OCI-LY7 (cell line): ENCODE measurements around the gene APOE. TPM values are rescaled to one million over a fixed set of nuclear protein-coding genes. Genes with fewer than 3 reads are reported as not detected.

Experiments used
- BruUV-seq: library from RNA; stranded (reverse); fragments of 400-500 nt; replicated peaks from 2 replicates; lab custom pipeline; 2021; lab: Mats Ljungman, UMichigan
- CTCF ChIA-PET: fragments of 300-600 bp; sonication (Branson Sonifier 250); formaldehyde crosslinking; loops from one replicate; lab custom pipeline; 2022; ENCODE audit warnings: antibody characterized with exemption; ENCODE audit not compliant: unreplicated experiment; lab: Charles Lee
- POLR2A ChIA-PET: fragments of 300-600 bp; sonication (Branson Sonifier 250); formaldehyde crosslinking; loops from one replicate; lab custom pipeline; 2022; ENCODE audit warnings: antibody characterized with exemption; lab: Charles Lee
- DNase-seq: peaks from one replicate; pipeline ENCODE4 v3.0.0-alpha.2; 2015; ENCODE audit warnings: low spot score
- H2AFZ ChIP-seq: fragments of 200-600 bp; sonication (generic), shearing (Covaris generic); 2 replicates; pipeline ENCODE4 v1.6.1; 2014; ENCODE audit warnings: mild to moderate bottlenecking, antibody characterized with exemption, low read length, moderate library complexity
- H3K27ac ChIP-seq: fragments of 200-600 bp; sonication (generic); 2 replicates; pipeline ENCODE4 v1.5.1; 2014; ENCODE audit warnings: mixed run types, low read depth, mild to moderate bottlenecking, moderate library complexity, low read length, inconsistent platforms; ENCODE audit not compliant: poor library complexity, severe bottlenecking
- H3K36me3 ChIP-seq: fragments of 200-600 bp; sonication (generic); 2 replicates; pipeline ENCODE4 v1.6.1; 2014; ENCODE audit warnings: mild to moderate bottlenecking, antibody characterized with exemption, low read length, moderate library complexity, mixed read lengths; ENCODE audit not compliant: insufficient read depth
- H3K4me1 ChIP-seq: fragments of 200-600 bp; sonication (generic); 2 replicates; pipeline ENCODE4 v1.5.1; 2014; ENCODE audit warnings: mild to moderate bottlenecking, low read length; ENCODE audit not compliant: insufficient read depth, poor library complexity, severe bottlenecking
- H3K4me2 ChIP-seq: fragments of 200-600 bp; sonication (generic); 2 replicates; pipeline ENCODE4 v1.6.1; 2014; ENCODE audit warnings: mild to moderate bottlenecking, low read length
- H3K4me3 ChIP-seq: fragments of 200-600 bp; sonication (generic); 2 replicates; pipeline ENCODE4 v1.5.1; 2014; ENCODE audit warnings: mild to moderate bottlenecking, low read depth, low read length; ENCODE audit not compliant: poor library complexity, severe bottlenecking
- H3K79me2 ChIP-seq: fragments of 200-600 bp; sonication (generic); 2 replicates; pipeline ENCODE4 v1.6.1; 2016; ENCODE audit warnings: low read depth, mild to moderate bottlenecking, low read length, moderate library complexity, mixed read lengths; ENCODE audit not compliant: insufficient read depth
- H3K9me2 ChIP-seq: fragments of 200-600 bp; sonication (generic); 2 replicates; pipeline ENCODE4 v1.6.1; 2016; ENCODE audit warnings: mild to moderate bottlenecking, low read length, mixed read lengths; ENCODE audit not compliant: insufficient read depth
- H3K9me3 ChIP-seq: fragments of 200-600 bp; sonication (generic); 2 replicates; pipeline ENCODE4 v1.6.1; 2014; ENCODE audit warnings: mild to moderate bottlenecking, mixed run types, low read length, mixed read lengths
- H4K20me1 ChIP-seq: fragments of 200-600 bp; sonication (generic); 2 replicates; pipeline ENCODE4 v1.6.1; 2014; ENCODE audit warnings: mild to moderate bottlenecking, antibody characterized with exemption, low read length, moderate library complexity, mixed read lengths; ENCODE audit not compliant: insufficient read depth
- CTCF ChIP-seq: fragments of 200-600 bp; sonication (generic); conservative IDR thresholded peaks from 2 replicates; pipeline ENCODE4 v1.5.1; 2014; ENCODE audit warnings: mild to moderate bottlenecking, antibody characterized with exemption, low read length, moderate library complexity, mixed read lengths
- EZH2phosphoT487 ChIP-seq: fragments of 200-600 bp; sonication (generic); IDR thresholded peaks from 2 replicates; pipeline ENCODE4 v1.6.1; 2018; ENCODE audit warnings: low read depth, borderline replicate concordance, mild to moderate bottlenecking, mixed run types, antibody characterized with exemption, low read length, moderate library complexity, mixed read lengths
- intact Hi-C: fragments of 100-400 bp; cut with micrococcal nuclease; formaldehyde crosslinking; loops from one replicate; pipeline ENCODE4 v1.10.0; 2022; ENCODE audit not compliant: unreplicated experiment
- total RNA-seq, 2 experiments: library from RNA; depleted of rRNA in 1 of 2; stranded (reverse); fragments of >200 nt in 1 of 2; shearing (Covaris generic) in 1 of 2; gene quantifications; 2 replicates each; pipeline ENCODE4 v1.2.3, GENCODE V29; 2014 to 2022

APOE gene
- total RNA-seq, 2 experiments from 2014 or later, result 1.8 to 2.1 TPM

DNA sequence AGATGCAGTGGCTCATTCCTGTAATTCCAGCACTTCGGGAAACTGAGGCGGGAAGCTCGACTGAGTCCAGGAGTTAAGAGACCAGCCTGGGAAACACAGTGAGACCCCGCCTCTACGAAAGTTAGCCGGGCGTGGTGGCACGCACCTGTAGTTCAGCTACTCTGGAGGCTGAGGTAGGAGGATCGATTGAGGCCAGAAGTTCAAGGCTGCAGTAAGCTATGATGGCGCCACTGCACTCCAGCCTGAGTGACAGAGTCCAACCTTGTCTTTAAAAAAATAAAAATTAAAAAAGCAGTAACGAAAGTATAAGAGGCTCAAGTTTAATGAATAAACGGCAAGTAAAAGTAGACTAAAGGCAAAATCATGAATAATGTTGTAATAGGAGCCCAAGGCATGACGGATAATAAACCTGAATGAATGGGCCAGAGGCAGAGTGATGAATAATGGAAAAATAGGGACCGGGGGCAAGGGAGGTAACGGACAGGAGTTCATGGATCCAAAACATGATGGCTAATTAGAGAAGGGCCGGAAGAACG lies 15.7 kb upstream of the APOE start:
- TF ChIP-seq EZH2phosphoT487 (no peak), CTCF (peak; percentile 35; the same call in 1 of the 2 replicates)
- Histone ChIP-seq H4K20me1 (peaks cover 11% of the 10 kb centered on the region), H3K9me2 (no peaks in the 10 kb centered on the region), H3K4me2 (peak overlapping the region; percentile 74), H3K4me3 (peak overlapping the region; percentile 66), H3K27ac (peak overlapping the region; percentile 90), H3K36me3 (peaks cover 33% of the 10 kb centered on the region), H3K4me1 (peaks cover 18% of the 10 kb centered on the region), H3K79me2 (peaks cover 29% of the 10 kb centered on the region), H3K9me3 (no peaks in the 10 kb centered on the region), H2AFZ (peak overlapping the region; percentile 82)
- POLR2A ChIA-PET, result interaction anchor here (0.6 kb wide), 1 partner anchor 289 kb away, joined by 3 read pairs; the partner anchor contains the start of gene BLOC1S3
- no peak for DNase-seq
- intact Hi-C loops, result loop anchor here (5.0 kb wide), 1 partner anchor 67 kb away; the partner anchor contains the start of gene CLPTM1
- BruUV-seq, result TSS peak; percentile 99
- CTCF ChIA-PET, result interaction anchor here (0.6 kb wide), 2 partner anchors 189 to 245 kb away, joined by 5 read pairs; no protein-coding TSS in a partner anchor

GRCh38 chr19:44890366-44891015 lies 15.1 kb upstream of the APOE start:
- ChIA-PET CTCF (interaction anchor here (0.5 to 0.6 kb wide), 3 partner anchors 157 to 245 kb away, joined by 4 to 5 read pairs (median 5); no protein-coding TSS in a partner anchor), POLR2A (interaction anchor here (0.6 kb wide), 1 partner anchor 289 kb away, joined by 3 read pairs; the partner anchor contains the start of gene BLOC1S3)
- Histone ChIP-seq H3K4me3 (peak overlapping the region; percentile 66), H3K36me3 (peaks cover 39% of the 10 kb centered on the region), H2AFZ (peak overlapping the region; percentile 82), H3K9me3 (no peaks in the 10 kb centered on the region), H3K4me1 (peaks cover 18% of the 10 kb centered on the region), H3K4me2 (peak overlapping the region; percentile 74), H3K79me2 (peaks cover 29% of the 10 kb centered on the region), H3K27ac (peak overlapping the region; percentile 90), H3K9me2 (no peaks in the 10 kb centered on the region), H4K20me1 (peaks cover 11% of the 10 kb centered on the region)
- intact Hi-C loops, result loop anchor here (5.0 kb wide), 1 partner anchor 67 kb away; the partner anchor contains the start of gene CLPTM1
- TF ChIP-seq EZH2phosphoT487 (no peak), CTCF (no peak)
- DNase-seq, result peak; percentile 100
- BruUV-seq, result no TSS peak
